ENCODE data around the gene MICB. TPM values are rescaled to one million over a fixed set of nuclear protein-coding genes. Genes with fewer than 3 reads are reported as not detected.

MICB gene
- polyA plus RNA-seq, 1 donor, result 0.73 TPM

- no CpG with 5 or more reads among the region's 12 CpGs for WGBS (ENCODE audit: insufficient coverage, low lambda C conversion rate)
- H3K27me3 ChIP-seq (ENCODE audit: control insufficient read depth, insufficient read depth, low read length), result no peaks in the 10 kb centered on the region
- peak in 1 of 2 donors; percentile 35 for DNase-seq
- peaks cover 7% of the 10 kb centered on the region for H3K4me1 ChIP-seq (ENCODE audit: control insufficient read depth, insufficient read depth, low read length)
- H3K36me3 ChIP-seq (ENCODE audit: control insufficient read depth, insufficient read depth, low read length), result peaks cover 52% of the 10 kb centered on the region
- H3K9me3 ChIP-seq (ENCODE audit: control insufficient read depth, low read depth, low read length), result no peaks in the 10 kb centered on the region
- no peak overlapping the region for H3K4me3 ChIP-seq (ENCODE audit: low read length)
- no peak overlapping the region for H3K27ac ChIP-seq (ENCODE audit: low read length)
Measured at GRCh38 chr6:31529329-31530150, 31.6 kb downstream of the MICB start.

GRCh38 chr6:31530659-31531058 is 32.7 kb downstream of the MICB start:
- Histone ChIP-seq H3K9me3 (ENCODE audit: control insufficient read depth, low read depth, low read length) (no peaks in the 10 kb centered on the region), H3K36me3 (ENCODE audit: control insufficient read depth, insufficient read depth, low read length) (peaks cover 63% of the 10 kb centered on the region), H3K27ac (ENCODE audit: low read length) (no peak overlapping the region), H3K4me1 (ENCODE audit: control insufficient read depth, insufficient read depth, low read length) (peaks cover 7% of the 10 kb centered on the region), H3K27me3 (ENCODE audit: control insufficient read depth, insufficient read depth, low read length) (no peaks in the 10 kb centered on the region), H3K4me3 (ENCODE audit: low read length) (no peak overlapping the region)
- no peak for DNase-seq
- 86% methylated on average over 2 of the region's 6 CpGs for WGBS (ENCODE audit: insufficient coverage, low lambda C conversion rate)

GRCh38 chr6:31531162-31531561 is 33.2 kb downstream of the MICB start:
- WGBS (ENCODE audit: insufficient coverage, low lambda C conversion rate), result no CpG with 5 or more reads among the region's 7 CpGs
- Histone ChIP-seq H3K27ac (ENCODE audit: low read length) (no peak overlapping the region), H3K36me3 (ENCODE audit: control insufficient read depth, insufficient read depth, low read length) (peaks cover 68% of the 10 kb centered on the region), H3K4me1 (ENCODE audit: control insufficient read depth, insufficient read depth, low read length) (peaks cover 7% of the 10 kb centered on the region), H3K9me3 (ENCODE audit: control insufficient read depth, low read depth, low read length) (no peaks in the 10 kb centered on the region), H3K4me3 (ENCODE audit: low read length) (no peak overlapping the region), H3K27me3 (ENCODE audit: control insufficient read depth, insufficient read depth, low read length) (no peaks in the 10 kb centered on the region)
- no peak for DNase-seq

GRCh38 chr6:31531771-31532643 is 34.1 kb downstream of the MICB start:
- peaks cover 7% of the 10 kb centered on the region for H3K4me1 ChIP-seq (ENCODE audit: control insufficient read depth, insufficient read depth, low read length)
- no peak overlapping the region for H3K27ac ChIP-seq (ENCODE audit: low read length)
- H3K36me3 ChIP-seq (ENCODE audit: control insufficient read depth, insufficient read depth, low read length), result peaks cover 76% of the 10 kb centered on the region
- no peaks in the 10 kb centered on the region for H3K27me3 ChIP-seq (ENCODE audit: control insufficient read depth, insufficient read depth, low read length)
- H3K9me3 ChIP-seq (ENCODE audit: control insufficient read depth, low read depth, low read length), result no peaks in the 10 kb centered on the region
- DNase-seq, result no peak
- no peak overlapping the region for H3K4me3 ChIP-seq (ENCODE audit: low read length)
- 80% methylated on average over 1 of the region's 9 CpGs for WGBS (ENCODE audit: insufficient coverage, low lambda C conversion rate)

- no peak overlapping the region for H3K4me3 ChIP-seq (ENCODE audit: low read length)
- no CpG with 5 or more reads among the region's 9 CpGs for WGBS (ENCODE audit: insufficient coverage, low lambda C conversion rate)
- no peaks in the 10 kb centered on the region for H3K27me3 ChIP-seq (ENCODE audit: control insufficient read depth, insufficient read depth, low read length)
- H3K9me3 ChIP-seq (ENCODE audit: control insufficient read depth, low read depth, low read length), result no peaks in the 10 kb centered on the region
- H3K27ac ChIP-seq (ENCODE audit: low read length), result no peak overlapping the region
- peaks cover 7% of the 10 kb centered on the region for H3K4me1 ChIP-seq (ENCODE audit: control insufficient read depth, insufficient read depth, low read length)
- peaks cover 81% of the 10 kb centered on the region for H3K36me3 ChIP-seq (ENCODE audit: control insufficient read depth, insufficient read depth, low read length)
- no peak for DNase-seq
Measured at GRCh38 chr6:31532644-31533454, 34.9 kb downstream of the MICB start.

- Histone ChIP-seq H3K9me3 (ENCODE audit: control insufficient read depth, low read depth, low read length) (no peaks in the 10 kb centered on the region), H3K36me3 (ENCODE audit: control insufficient read depth, insufficient read depth, low read length) (peaks cover 86% of the 10 kb centered on the region), H3K27ac (ENCODE audit: low read length) (no peak overlapping the region), H3K4me3 (ENCODE audit: low read length) (no peak overlapping the region), H3K4me1 (ENCODE audit: control insufficient read depth, insufficient read depth, low read length) (peaks cover 7% of the 10 kb centered on the region), H3K27me3 (ENCODE audit: control insufficient read depth, insufficient read depth, low read length) (no peaks in the 10 kb centered on the region)
- no CpG with 5 or more reads among the region's 1 CpG for WGBS (ENCODE audit: insufficient coverage, low lambda C conversion rate)
- DNase-seq, result no peak
Measured at GRCh38 chr6:31533455-31533841, 35.5 kb downstream of the MICB start.

GRCh38 chr6:31534011-31534410 is 36.1 kb downstream of the MICB start:
- H3K4me1 ChIP-seq (ENCODE audit: control insufficient read depth, insufficient read depth, low read length), result peaks cover 8% of the 10 kb centered on the region
- no peak for DNase-seq
- no peaks in the 10 kb centered on the region for H3K27me3 ChIP-seq (ENCODE audit: control insufficient read depth, insufficient read depth, low read length)
- H3K36me3 ChIP-seq (ENCODE audit: control insufficient read depth, insufficient read depth, low read length), result peaks cover 92% of the 10 kb centered on the region
- H3K27ac ChIP-seq (ENCODE audit: low read length), result no peak overlapping the region
- WGBS (ENCODE audit: insufficient coverage, low lambda C conversion rate), result no CpG with 5 or more reads among the region's 6 CpGs
- no peak overlapping the region for H3K4me3 ChIP-seq (ENCODE audit: low read length)
- no peaks in the 10 kb centered on the region for H3K9me3 ChIP-seq (ENCODE audit: control insufficient read depth, low read depth, low read length)

- Histone ChIP-seq H3K4me1 (ENCODE audit: control insufficient read depth, insufficient read depth, low read length) (peaks cover 10% of the 10 kb centered on the region), H3K36me3 (ENCODE audit: control insufficient read depth, insufficient read depth, low read length) (peaks cover 96% of the 10 kb centered on the region), H3K27ac (ENCODE audit: low read length) (no peak overlapping the region), H3K4me3 (ENCODE audit: low read length) (no peak overlapping the region), H3K27me3 (ENCODE audit: control insufficient read depth, insufficient read depth, low read length) (no peaks in the 10 kb centered on the region), H3K9me3 (ENCODE audit: control insufficient read depth, low read depth, low read length) (no peaks in the 10 kb centered on the region)
- WGBS (ENCODE audit: insufficient coverage, low lambda C conversion rate), result 100% methylated on average over 4 of the region's 24 CpGs
- DNase-seq, result no peak
Measured at GRCh38 chr6:31534521-31535040, 36.6 kb downstream of the MICB start.

- no peaks in the 10 kb centered on the region for H3K27me3 ChIP-seq (ENCODE audit: control insufficient read depth, insufficient read depth, low read length)
- H3K4me3 ChIP-seq (ENCODE audit: low read length), result no peak overlapping the region
- no CpG with 5 or more reads among the region's 2 CpGs for WGBS (ENCODE audit: insufficient coverage, low lambda C conversion rate)
- H3K9me3 ChIP-seq (ENCODE audit: control insufficient read depth, low read depth, low read length), result no peaks in the 10 kb centered on the region
- no peak overlapping the region for H3K27ac ChIP-seq (ENCODE audit: low read length)
- no peak for DNase-seq
- H3K36me3 ChIP-seq (ENCODE audit: control insufficient read depth, insufficient read depth, low read length), result peaks cover 92% of the 10 kb centered on the region
- peaks cover 15% of the 10 kb centered on the region for H3K4me1 ChIP-seq (ENCODE audit: control insufficient read depth, insufficient read depth, low read length)
Measured at GRCh38 chr6:31535538-31536324, 37.8 kb downstream of the MICB start.
